Measurements from ENCODE around the gene SDHAF2.

DNA sequence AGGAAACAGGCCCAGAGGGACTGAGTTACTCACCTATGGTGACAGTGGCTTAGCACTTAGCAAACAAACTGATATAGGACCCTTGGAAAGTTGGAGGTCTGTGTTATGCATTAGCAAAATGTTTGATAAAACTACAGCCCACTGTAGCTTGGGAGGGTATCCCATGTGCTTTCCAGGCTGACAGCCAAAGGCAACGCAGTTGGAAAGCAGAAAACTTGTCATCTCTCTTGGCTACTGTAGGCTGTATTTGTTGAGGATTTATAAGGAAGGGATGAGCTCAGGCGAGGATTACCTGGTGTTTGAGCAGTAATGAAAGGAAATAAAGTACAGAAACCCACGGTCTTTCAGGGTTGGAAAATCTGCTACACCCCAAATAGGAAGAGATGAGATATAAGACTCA, 23.8 kb downstream of the SDHAF2 start:
- TF ChIP-seq SMC3 (IDR thresholded peaks at IDR 0.05; ENCODE audit: low read depth, low read length) (no peak), FOXM1 (IDR thresholded peaks at IDR 0.05; ENCODE audit: low read depth) (no peak), EP300 (IDR thresholded peaks at IDR 0.05; ENCODE audit: borderline replicate concordance in 1 of 2, low read depth in 1 of 2, low read length in 1 of 2) (no peak), POLR2AphosphoS5 (IDR thresholded peaks at IDR 0.05; ENCODE audit: low read depth, low read length) (no peak), YY1 (IDR thresholded peaks at IDR 0.05; ENCODE audit: low read depth) (no peak), TCF12 (IDR thresholded peaks at IDR 0.05) (no peak)
- TF ChIP-seq, protein P1, sequence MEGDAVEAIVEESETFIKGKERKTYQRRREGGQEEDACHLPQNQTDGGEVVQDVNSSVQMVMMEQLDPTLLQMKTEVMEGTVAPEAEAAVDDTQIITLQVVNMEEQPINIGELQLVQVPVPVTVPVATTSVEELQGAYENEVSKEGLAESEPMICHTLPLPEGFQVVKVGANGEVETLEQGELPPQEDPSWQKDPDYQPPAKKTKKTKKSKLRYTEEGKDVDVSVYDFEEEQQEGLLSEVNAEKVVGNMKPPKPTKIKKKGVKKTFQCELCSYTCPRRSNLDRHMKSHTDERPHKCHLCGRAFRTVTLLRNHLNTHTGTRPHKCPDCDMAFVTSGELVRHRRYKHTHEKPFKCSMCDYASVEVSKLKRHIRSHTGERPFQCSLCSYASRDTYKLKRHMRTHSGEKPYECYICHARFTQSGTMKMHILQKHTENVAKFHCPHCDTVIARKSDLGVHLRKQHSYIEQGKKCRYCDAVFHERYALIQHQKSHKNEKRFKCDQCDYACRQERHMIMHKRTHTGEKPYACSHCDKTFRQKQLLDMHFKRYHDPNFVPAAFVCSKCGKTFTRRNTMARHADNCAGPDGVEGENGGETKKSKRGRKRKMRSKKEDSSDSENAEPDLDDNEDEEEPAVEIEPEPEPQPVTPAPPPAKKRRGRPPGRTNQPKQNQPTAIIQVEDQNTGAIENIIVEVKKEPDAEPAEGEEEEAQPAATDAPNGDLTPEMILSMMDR (IDR thresholded peaks at IDR 0.05) = no peak
- TF ChIP-seq, protein P2, sequence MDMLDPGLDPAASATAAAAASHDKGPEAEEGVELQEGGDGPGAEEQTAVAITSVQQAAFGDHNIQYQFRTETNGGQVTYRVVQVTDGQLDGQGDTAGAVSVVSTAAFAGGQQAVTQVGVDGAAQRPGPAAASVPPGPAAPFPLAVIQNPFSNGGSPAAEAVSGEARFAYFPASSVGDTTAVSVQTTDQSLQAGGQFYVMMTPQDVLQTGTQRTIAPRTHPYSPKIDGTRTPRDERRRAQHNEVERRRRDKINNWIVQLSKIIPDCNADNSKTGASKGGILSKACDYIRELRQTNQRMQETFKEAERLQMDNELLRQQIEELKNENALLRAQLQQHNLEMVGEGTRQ (IDR thresholded peaks at IDR 0.05; ENCODE audit: borderline replicate concordance, low read depth, low read length) = no peak
